ENCODE data around the gene ANKRD63. TPM values are rescaled to one million over a fixed set of nuclear protein-coding genes. Genes with fewer than 3 reads are reported as not detected.
A peak's percentile ranks its signal among the peaks of the same experiment; 100 is the strongest.

ANKRD63 gene
- total and polyA plus RNA-seq, 9 of the 15 experiments (the other 6 are each of a cell fraction or from before 2014, with no cell fraction given), result 1.3 to 2.0 (median 1.8) TPM; not detected in 6

GRCh38 chr15:40320931-40321371 is 38.1 kb upstream of the ANKRD63 start (continued):
- no peak for TF ChIP-seq RNF219 (CRISPR knock-in tag; IDR thresholded peaks at IDR 0.05)
- TF ChIP-seq POLR2G (IDR thresholded peaks at IDR 0.05; ENCODE audit: low read depth, low read length), result no peak
- TF ChIP-seq TCF7L2 (IDR thresholded peaks at IDR 0.05; ENCODE audit: low read depth, low read length), result no peak
- TF ChIP-seq REST (IDR thresholded peaks at IDR 0.05; ENCODE audit: borderline replicate concordance), result peak; percentile 38; the same call in 1 of the 2 replicates
- no peak for TF ChIP-seq REST (CRISPR knock-in tag; IDR thresholded peaks at IDR 0.05; ENCODE audit: low read depth)
- no peak for TF ChIP-seq RBM22 (IDR thresholded peaks at IDR 0.05; ENCODE audit: low read depth, low read length, poor library complexity, severe bottlenecking)
- peak in 1 of 3 experiments; percentile 26 for TF ChIP-seq YY1 (IDR thresholded peaks at IDR 0.05; ENCODE audit: borderline replicate concordance in 1 of 3, control insufficient read depth in 1 of 3, extremely low read depth in 1 of 3, insufficient read depth in 3 of 3, insufficient read length in 1 of 3, insufficient replicate concordance in 2 of 3, low read depth in 1 of 3, low read length in 2 of 3)
- peak; percentile 93 for TF ChIP-seq ZNF740 (CRISPR knock-in tag; IDR thresholded peaks at IDR 0.05)
- TF ChIP-seq ZNF740 (tag; IDR thresholded peaks at IDR 0.05), result no peak; a peak in 1 of 4 replicates
- TF ChIP-seq ZBTB26 (CRISPR knock-in tag; IDR thresholded peaks at IDR 0.05), result no peak
- TF ChIP-seq, protein P1, sequence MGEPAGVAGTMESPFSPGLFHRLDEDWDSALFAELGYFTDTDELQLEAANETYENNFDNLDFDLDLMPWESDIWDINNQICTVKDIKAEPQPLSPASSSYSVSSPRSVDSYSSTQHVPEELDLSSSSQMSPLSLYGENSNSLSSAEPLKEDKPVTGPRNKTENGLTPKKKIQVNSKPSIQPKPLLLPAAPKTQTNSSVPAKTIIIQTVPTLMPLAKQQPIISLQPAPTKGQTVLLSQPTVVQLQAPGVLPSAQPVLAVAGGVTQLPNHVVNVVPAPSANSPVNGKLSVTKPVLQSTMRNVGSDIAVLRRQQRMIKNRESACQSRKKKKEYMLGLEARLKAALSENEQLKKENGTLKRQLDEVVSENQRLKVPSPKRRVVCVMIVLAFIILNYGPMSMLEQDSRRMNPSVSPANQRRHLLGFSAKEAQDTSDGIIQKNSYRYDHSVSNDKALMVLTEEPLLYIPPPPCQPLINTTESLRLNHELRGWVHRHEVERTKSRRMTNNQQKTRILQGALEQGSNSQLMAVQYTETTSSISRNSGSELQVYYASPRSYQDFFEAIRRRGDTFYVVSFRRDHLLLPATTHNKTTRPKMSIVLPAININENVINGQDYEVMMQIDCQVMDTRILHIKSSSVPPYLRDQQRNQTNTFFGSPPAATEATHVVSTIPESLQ (CRISPR knock-in tag; IDR thresholded peaks at IDR 0.05), result no peak

Data from K562 (cell line).